GM12878 (cell line): ENCODE results near the gene KIF12. TPM values are rescaled to one million over a fixed set of nuclear protein-coding genes. Genes with fewer than 3 reads are reported as not detected.
"Not testable (repeated sequence)": the region's sequence is repeated elsewhere in the genome, so short reads cannot be mapped to it uniquely, and the experiment has no call there.

Source experiments
- ATAC-seq: fragments of 200-7000 bp; cut with Tn5 transposase; 3 replicates; pipeline ENCODE4 v1.9.1; 2020; ENCODE audit warnings: mild to moderate bottlenecking, moderate library complexity
- BruUV-seq: library from RNA; stranded (reverse); fragments of 400-500 nt; replicated peaks from 2 replicates; lab custom pipeline; 2021; lab: Mats Ljungman, UMichigan
- CTCF ChIA-PET: fragments of 300-600 bp; sonication (Branson Sonifier 250); formaldehyde crosslinking; extraction: SDS; loops from one replicate; lab custom pipeline; 2021; ENCODE audit warnings: inconsistent platforms; lab: Yijun Ruan, JAX
- POLR2A ChIA-PET: fragments of 350-600 bp; formaldehyde crosslinking; extraction: SDS; loops from one replicate; lab custom pipeline; 2021; ENCODE audit warnings: inconsistent platforms; lab: Charles Lee
- RAD21 ChIA-PET: fragments of 300-600 bp; sonication (Branson Sonifier 250); formaldehyde crosslinking; loops from one replicate; lab custom pipeline; 2023; ENCODE audit warnings: antibody characterized with exemption; ENCODE audit not compliant: unreplicated experiment; lab: Charles Lee
- SMC1A ChIA-PET: fragments of 300-600 bp; sonication (Branson Sonifier 250); formaldehyde crosslinking; loops from one replicate; lab custom pipeline; 2023; ENCODE audit not compliant: unreplicated experiment, uncharacterized antibody; lab: Charles Lee
- DNase-seq: peaks from one replicate; pipeline ENCODE4 v3.0.0-alpha.2; 2011; ENCODE audit warnings: low read depth, low spot score
- FAIRE-seq: peaks from 3 replicates; lab custom pipeline; 2011; peaks lifted over from hg19 to GRCh38; lab: Jason Lieb, UNC
- H2AFZ ChIP-seq: 2 replicates; pipeline ENCODE4 v1.6.0; 2011; ENCODE audit warnings: low read depth, low read length, control low read depth; ENCODE audit not compliant: control insufficient read depth
- H3K27ac ChIP-seq: 2 replicates; pipeline ENCODE4 v1.5.1; 2011; ENCODE audit warnings: control low read depth; ENCODE audit not compliant: control insufficient read depth, insufficient read depth
- H3K27me3 ChIP-seq, 2 experiments: replicated peaks in 1 of 2; 2 replicates each; pipeline versions ENCODE4 v1.6.0 to v1.6.1; 2011; ENCODE audit warnings: low read length in 1 of 2; ENCODE audit not compliant: control insufficient read depth in 2 of 2, insufficient read depth in 2 of 2
- H3K36me3 ChIP-seq, 2 experiments: 2 replicates each; pipeline ENCODE4 v1.5.1; 2011; ENCODE audit warnings: low read length in 1 of 2; ENCODE audit not compliant: control insufficient read depth in 2 of 2, insufficient read depth in 2 of 2
- H3K4me1 ChIP-seq: 2 replicates; pipeline ENCODE4 v1.6.1; 2011; ENCODE audit warnings: mild to moderate bottlenecking, low read length, moderate library complexity, mixed read lengths; ENCODE audit not compliant: control insufficient read depth, insufficient read depth
- H3K4me2 ChIP-seq: 2 replicates; pipeline ENCODE4 v1.6.0; 2011; ENCODE audit warnings: control low read depth; ENCODE audit not compliant: control insufficient read depth, insufficient read depth
- H3K4me3 ChIP-seq: fragments of 200-600 bp; sonication (generic); 2 replicates; pipeline ENCODE4 v1.5.1; 2016
- H3K79me2 ChIP-seq: 2 replicates; pipeline ENCODE4 v1.6.0; 2011; ENCODE audit warnings: low read length; ENCODE audit not compliant: control insufficient read depth, insufficient read depth
- H3K9ac ChIP-seq: 2 replicates; pipeline ENCODE4 v1.8.0; 2011; ENCODE audit warnings: low read length, control low read depth, mixed read lengths; ENCODE audit not compliant: control insufficient read depth, insufficient read depth
- H3K9me3 ChIP-seq: replicated peaks from 3 replicates; pipeline ENCODE4 v1.5.1; 2011; ENCODE audit warnings: mild to moderate bottlenecking, low read length; ENCODE audit not compliant: control insufficient read depth, insufficient read depth
- H4K20me1 ChIP-seq: 2 replicates; pipeline ENCODE4 v1.6.0; 2011; ENCODE audit not compliant: control insufficient read depth, insufficient read depth
- BACH1 ChIP-seq: fragments of 450-650 bp; IDR thresholded peaks from 2 replicates; pipeline ENCODE4 v1.6.1; 2017; ENCODE audit warnings: mild to moderate bottlenecking, borderline replicate concordance
- WGBS: methylation state at CpG from one replicate; pipeline ENCODE4 v1.1.6; 2016; ENCODE audit warnings: low lambda C conversion rate; ENCODE audit not compliant: insufficient replicate concordance, insufficient coverage; ENCODE audit errors: missing lambda C conversion rate; 5-methylcytosine and 5-hydroxymethylcytosine counted together
- in situ Hi-C: fragments of 300-500 bp; cut with MboI; formaldehyde crosslinking; loops from 9 replicates; pipeline ENCODE4 v1.14.3; 2018; ENCODE audit warnings: mixed read lengths
- intact Hi-C: fragments of 100-400 bp; cut with micrococcal nuclease; formaldehyde crosslinking; loops from one replicate; pipeline ENCODE4 v1.14.2; 2022; ENCODE audit not compliant: unreplicated experiment
- polyA plus RNA-seq, 11 experiments: library from polyadenylated mRNA; depleted of rRNA in 4 of 11; unstranded in 6 of 11; stranded (reverse) in 5 of 11; fragments of >200 nt; fragmentation: Nextera tagmentation in 4 of 11; fragmentation: Illumina TruSeq in 1 of 11; extraction: Ambion mirVana in 4 of 11; extraction: Trizol in 1 of 11; gene quantifications; 1 replicate in 1 of 11; 2 replicates in 10 of 11; pipeline versions ENCODE4 v1.2.1 to v1.2.3, GENCODE V29; 2011 to 2016; ENCODE audit warnings: inconsistent platforms in 2 of 11, missing spikeins in 2 of 11, low read depth in 1 of 11
- total RNA-seq, 4 experiments: library from RNA; depleted of rRNA in 3 of 4; stranded (reverse); fragments of >200 nt in 3 of 4; fragmentation: Illumina TruSeq in 1 of 4; extraction: Trizol in 1 of 4; gene quantifications; 2 replicates each; pipeline versions ENCODE4 v1.2.1 to v1.2.3, GENCODE V29; 2013 to 2021

The KIF12 gene
- total and polyA plus RNA-seq, 10 of the 15 experiments (the other 5 are each of a cell fraction or from before 2014, with no cell fraction given), result not detected

DNA sequence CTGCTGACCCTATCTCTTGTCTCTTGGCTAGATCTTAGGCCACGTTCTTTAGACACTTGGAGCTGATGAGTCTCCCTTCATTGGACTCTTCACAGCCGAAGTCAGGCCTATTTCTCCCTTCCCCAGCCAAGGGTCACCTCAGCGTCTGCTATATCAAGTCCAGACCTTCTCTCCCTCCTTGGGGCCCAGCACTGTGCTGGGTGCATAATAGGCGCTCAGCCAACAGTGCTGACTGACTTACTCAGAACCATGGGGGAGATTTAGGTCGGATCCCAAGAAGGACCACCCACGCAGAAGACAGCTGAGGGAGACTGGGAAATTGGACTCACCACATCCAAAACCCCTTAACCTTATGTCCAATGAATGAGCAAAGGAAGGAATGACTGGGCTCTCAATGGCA, 15.4 kb downstream of the KIF12 start (continued):
- TF ChIP-seq BACH1, result no peak

DNA sequence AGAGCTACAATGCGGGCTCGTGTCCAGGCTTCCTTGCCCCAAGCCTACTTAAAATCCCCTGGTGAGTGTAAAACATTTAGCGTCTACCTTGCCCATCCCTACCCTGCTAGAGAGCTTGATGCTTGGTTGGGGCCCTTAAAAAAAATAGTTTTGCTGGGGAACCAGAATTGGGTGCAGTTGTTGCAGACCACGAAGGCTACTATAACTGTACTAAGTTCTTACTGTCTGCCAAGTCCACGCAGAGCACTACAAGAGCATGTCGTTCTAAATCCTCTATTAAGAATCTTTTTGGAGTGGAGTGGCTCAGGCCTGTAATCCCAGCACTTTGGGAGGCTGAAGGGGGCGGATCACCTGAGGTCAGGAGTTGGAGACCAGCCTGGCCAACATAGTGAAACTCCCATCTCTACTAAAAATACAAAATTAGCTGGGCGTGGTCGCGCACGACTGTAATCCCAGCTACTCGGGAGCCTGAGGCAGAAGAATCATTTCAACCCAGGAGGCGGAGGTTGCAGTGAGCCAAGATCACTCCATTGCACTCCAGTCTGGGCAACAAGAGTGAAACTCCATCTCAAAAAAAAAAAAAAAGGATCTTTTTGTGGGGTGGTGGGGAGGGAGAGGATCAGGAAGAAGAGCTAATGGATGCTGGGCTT, 16.2 kb downstream of the KIF12 start:
- H2AFZ ChIP-seq, H3K27ac ChIP-seq, FAIRE-seq, H3K4me3 ChIP-seq, BruUV-seq, H3K36me3 ChIP-seq, H4K20me1 ChIP-seq, H3K9me3 ChIP-seq, H3K79me2 ChIP-seq, H3K4me1 ChIP-seq, H3K27me3 ChIP-seq, H3K9ac ChIP-seq, DNase-seq, ATAC-seq, H3K4me2 ChIP-seq, POLR2A ChIA-PET: not testable (repeated sequence)
- intact Hi-C loops, result loop anchor here (1.0 kb wide), 1 partner anchor 208 kb away; no protein-coding TSS in a partner anchor
- CTCF ChIA-PET, result interaction anchor here (0.6 to 4.3 kb wide), 23 partner anchors 12 to 1543 kb away, joined by 3 to 61 read pairs (median 4); no protein-coding TSS in a partner anchor
- SMC1A ChIA-PET, result interaction anchor here (0.7 to 2.2 kb wide), 8 partner anchors 11 to 229 kb away, joined by 3 to 8 read pairs (median 4); no protein-coding TSS in a partner anchor
- RAD21 ChIA-PET, result interaction anchor here (1.0 to 3.8 kb wide), 2 partner anchors 208 to 216 kb away, joined by 3 to 24 read pairs; no protein-coding TSS in a partner anchor
- 46% methylated on average over 13 of the region's 13 CpGs for WGBS
- in situ Hi-C loops, result loop anchor here (25.0 kb wide), 1 partner anchor 204 kb away; no protein-coding TSS in a partner anchor
